ENCODE results near the gene OFD1.

OFD1 gene

GRCh38 chrX:13755254-13755653, 20.7 kb downstream of the OFD1 start:
- DNase-seq, result no peak

- no peak for DNase-seq
Measured at GRCh38 chrX:13756381-13756780, 21.8 kb downstream of the OFD1 start.

GRCh38 chrX:13759152-13759718, 24.7 kb downstream of the OFD1 start:
- no peak for DNase-seq

GRCh38 chrX:13760426-13760825, 25.9 kb downstream of the OFD1 start:
- DNase-seq, result no peak

- no peak for DNase-seq
Measured at GRCh38 chrX:13761606-13762414, 27.3 kb downstream of the OFD1 start.

GRCh38 chrX:13763489-13763888, 28.9 kb downstream of the OFD1 start:
- DNase-seq, result no peak

- no peak for DNase-seq
Measured at GRCh38 chrX:13764281-13764680, 29.7 kb downstream of the OFD1 start.

- no peak for DNase-seq
Measured at GRCh38 chrX:13764765-13765164, 30.2 kb downstream of the OFD1 start.

GRCh38 chrX:13768939-13769338, 34.4 kb downstream of the OFD1 start:
- DNase-seq, result no peak

GRCh38 chrX:13770013-13770535, 35.5 kb downstream of the OFD1 start:
- DNase-seq, result no peak

GRCh38 chrX:13774696-13775095, 40.1 kb downstream of the OFD1 start:
- DNase-seq, result no peak

- DNase-seq, result no peak
Measured at GRCh38 chrX:13775837-13776236, 41.3 kb downstream of the OFD1 start.

GRCh38 chrX:13776387-13776786, 41.8 kb downstream of the OFD1 start:
- no peak for DNase-seq

- peak; percentile 52 for DNase-seq
Measured at GRCh38 chrX:13778916-13779315, 44.4 kb downstream of the OFD1 start.

- DNase-seq, result no peak
Measured at GRCh38 chrX:13780868-13781427, 46.4 kb downstream of the OFD1 start.

- no peak for DNase-seq
Measured at GRCh38 chrX:13786048-13786447, 51.5 kb downstream of the OFD1 start.

GRCh38 chrX:13790206-13791131, 55.9 kb downstream of the OFD1 start:
- DNase-seq, result no peak

- DNase-seq, result no peak
Measured at GRCh38 chrX:13791145-13791544, 56.6 kb downstream of the OFD1 start.

GRCh38 chrX:13791559-13791958, 57.0 kb downstream of the OFD1 start:
- DNase-seq, result no peak

GRCh38 chrX:13793897-13794296, 59.3 kb downstream of the OFD1 start:
- no peak for DNase-seq

- DNase-seq, result no peak
Measured at GRCh38 chrX:13794417-13794816, 59.9 kb downstream of the OFD1 start.

GRCh38 chrX:13797512-13797911, 63.0 kb downstream of the OFD1 start:
- no peak for DNase-seq

GRCh38 chrX:13798184-13798583, 63.6 kb downstream of the OFD1 start:
- no peak for DNase-seq

Data from HCEC 1CT (cell line).